ENCODE results near the gene SLC25A30.
"Not testable (repeated sequence)": the region's sequence is repeated elsewhere in the genome, so short reads cannot be mapped to it uniquely, and the experiment has no call there.

Gene SLC25A30

DNA sequence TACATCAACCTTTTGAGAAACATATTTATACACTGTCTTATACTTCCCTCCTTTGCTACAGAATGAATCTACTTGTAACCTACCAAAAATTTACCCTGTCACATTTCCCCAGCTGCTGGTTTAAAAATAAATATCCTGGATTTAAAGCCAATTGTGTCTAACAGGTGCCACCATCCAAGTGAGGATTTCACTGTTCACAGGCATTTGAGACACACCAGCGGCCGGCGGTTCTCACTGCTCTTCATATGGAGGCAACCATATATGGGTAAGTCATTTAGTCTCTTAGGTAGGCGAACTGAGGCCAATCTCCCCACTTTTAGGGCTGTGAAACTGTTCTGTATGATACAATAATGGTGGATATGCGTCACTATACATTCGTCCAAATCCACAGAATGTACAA is 26.2 kb downstream of the SLC25A30 start:
- no peak for DNase-seq (ENCODE audit: low read depth in 2 of 2)

DNA sequence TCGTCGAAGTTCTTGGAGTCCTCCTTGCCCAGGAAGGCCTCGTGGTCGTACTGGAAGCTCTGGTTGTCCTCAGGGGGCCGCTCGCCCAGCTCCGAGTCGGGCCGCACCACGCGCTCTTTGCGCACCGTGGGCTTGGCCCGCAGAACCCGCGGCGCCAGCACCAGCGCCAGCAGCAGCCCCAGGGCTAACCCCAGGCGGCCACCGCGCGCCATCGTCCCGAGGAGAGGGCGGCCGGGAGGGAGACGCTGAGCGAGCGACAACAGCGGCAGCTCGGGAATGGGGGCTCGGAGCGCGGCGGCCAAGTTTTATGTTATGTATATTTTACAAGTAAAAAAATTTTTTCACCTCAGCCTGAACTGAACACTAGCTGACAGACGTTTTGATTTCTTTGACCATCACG is 27.0 kb downstream of the SLC25A30 start:
- not testable (repeated sequence) for DNase-seq (ENCODE audit: low read depth in 2 of 2)

DNA sequence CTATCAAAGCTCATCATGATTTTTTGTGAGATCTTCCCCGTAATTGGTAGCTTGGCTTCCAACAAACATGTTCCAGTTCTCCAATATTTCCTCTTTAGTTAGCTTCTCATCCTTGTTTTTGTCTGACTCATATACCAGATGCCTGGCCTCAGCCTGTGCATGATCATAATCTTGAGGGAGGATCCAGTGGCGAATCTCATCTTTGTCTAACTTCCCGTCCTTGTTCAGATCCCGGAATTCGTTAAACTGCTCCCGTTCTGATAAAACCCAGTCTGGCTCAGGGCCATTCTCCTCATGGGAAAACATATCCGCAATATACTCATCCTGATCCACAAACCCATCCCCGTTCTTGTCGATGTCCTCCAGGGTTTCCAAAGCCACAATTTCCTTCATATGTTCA is 27.8 kb downstream of the SLC25A30 start:
- not testable (repeated sequence) for DNase-seq (ENCODE audit: low read depth in 2 of 2)

DNA sequence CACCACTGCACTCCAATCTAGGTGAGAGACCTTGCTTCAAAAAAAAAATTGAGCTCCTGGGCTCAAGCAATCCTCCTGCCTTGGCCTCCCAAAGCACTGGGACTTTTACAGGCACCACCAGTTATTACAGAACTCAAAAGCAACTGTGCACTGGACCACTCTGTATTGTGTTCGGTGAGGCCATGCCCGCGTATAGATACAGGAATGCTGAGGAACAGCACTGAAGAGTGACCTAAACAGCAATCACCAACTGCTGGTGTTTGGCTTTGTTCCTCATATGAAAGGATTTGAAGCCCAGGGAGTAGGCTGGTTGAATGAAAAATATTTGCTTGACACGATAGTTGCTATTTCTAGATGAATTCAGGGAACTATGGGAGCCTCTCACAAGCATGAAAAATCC is 29.5 kb downstream of the SLC25A30 start:
- DNase-seq (ENCODE audit: low read depth in 2 of 2): no peak

DNA sequence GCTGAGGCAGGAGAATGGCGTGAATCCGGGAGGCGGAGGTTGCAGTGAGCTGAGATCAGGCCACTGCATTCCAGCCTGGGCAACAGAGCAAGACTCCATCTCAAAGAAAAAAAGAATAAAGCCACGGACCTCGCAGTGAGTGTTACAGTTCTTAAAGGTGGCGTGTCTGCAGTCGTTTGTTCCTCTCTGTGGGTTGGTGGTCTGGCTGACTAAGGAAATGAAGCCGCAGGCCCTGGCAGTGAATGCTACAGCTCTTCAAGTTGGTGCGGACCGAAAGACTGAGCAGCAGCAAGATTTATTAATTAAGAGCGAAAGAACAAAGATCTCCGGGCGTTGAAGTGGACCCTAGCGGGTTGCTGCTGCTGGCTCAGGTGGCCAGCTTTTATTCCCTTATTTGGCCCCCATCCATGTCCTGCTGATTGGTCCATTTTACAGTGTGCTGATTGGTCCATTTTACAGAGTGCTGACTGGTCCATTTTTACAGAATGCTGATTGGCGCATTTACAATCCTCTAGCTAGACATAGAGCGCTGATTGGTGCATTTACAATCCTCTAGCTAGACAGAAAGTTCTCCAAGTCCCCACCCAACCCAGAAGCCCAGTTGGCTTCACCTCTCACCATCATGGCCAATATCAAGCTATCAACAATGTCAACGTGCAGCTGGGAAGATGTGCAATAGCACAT is 31.1 kb downstream of the SLC25A30 start:
- not testable (repeated sequence) for DNase-seq (ENCODE audit: low read depth in 2 of 2)

DNA sequence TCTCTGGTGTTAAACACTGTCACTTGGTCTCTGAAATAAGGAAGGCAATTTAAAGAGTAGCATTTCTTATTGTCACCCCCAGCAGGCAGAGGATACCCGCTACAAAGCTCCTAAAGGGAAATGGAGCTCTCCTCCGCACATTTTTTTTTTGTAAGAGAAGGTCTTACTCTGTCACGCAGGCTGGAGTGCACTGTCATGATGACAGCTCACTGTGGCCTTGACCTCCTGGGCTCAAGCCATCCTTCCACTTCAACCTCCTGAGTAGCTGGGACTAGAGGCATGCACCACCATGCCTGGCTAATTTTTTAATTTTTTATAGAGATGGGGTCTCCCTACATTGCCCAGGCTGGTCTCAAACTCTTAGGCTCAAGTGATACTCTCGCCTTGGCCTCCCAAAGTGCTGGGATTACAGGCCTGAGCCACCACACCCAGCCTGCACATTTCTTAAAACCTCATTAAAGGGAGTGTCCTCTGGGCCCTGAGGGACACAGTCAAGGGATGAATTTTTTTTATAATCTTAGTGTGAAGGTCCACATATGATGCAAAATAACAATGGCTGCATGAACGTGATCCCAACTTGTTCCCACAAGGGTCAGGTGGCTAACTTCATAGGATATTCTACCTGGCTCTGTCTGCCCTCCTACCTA is 32.1 kb downstream of the SLC25A30 start:
- DNase-seq (ENCODE audit: low read depth in 2 of 2): no peak

DNA sequence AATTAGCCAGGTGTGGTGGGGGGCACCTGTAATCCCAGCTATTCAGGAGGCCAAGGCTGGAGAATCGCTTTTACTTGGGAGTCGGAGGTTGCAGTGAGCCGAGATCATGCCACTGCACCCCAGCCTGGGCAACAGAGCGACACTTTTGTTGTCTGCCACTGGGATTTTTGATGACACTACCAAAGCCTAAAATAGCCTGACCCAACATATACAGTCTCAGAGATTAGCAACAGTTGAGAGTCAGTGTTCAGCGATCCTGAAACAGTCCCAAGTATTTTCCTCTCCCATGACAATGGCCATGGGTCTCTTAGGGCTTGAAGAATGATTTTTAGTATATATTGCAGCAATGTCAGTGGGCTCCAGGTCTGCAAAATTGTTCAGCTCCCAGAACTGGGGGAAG is 32.9 kb downstream of the SLC25A30 start:
- no peak for DNase-seq (ENCODE audit: low read depth in 2 of 2)

DNA sequence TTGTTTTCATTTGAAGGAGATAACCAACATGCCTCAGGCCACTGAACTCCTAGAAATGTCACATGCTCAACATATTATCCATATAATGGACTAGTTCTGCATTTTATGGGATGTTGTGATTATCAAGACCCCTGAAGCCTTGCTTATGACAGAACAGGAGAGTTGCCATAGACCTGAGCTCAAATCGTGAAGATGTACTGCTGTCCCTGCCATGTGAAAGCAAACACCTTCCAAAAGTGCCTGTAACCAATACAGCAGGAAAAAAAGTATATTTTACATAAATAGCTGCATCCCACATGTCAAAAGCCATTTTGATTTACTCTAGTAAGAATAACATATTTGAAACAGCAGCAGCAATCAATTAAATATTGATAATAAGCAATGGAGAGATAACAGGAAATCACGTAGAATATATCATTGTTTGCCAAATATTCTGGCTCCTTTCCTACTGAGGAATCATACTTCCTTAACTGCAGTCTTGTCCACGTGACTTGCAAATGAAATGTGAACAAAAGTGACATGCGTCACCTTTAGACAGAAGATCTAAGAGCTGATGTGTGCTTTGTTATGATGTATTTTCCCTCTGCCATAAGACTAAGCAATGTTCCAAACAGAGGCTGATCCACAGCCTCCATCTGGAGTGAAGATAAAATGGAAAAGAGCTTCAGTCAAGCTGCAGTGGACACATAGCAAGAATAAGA is 33.5 kb downstream of the SLC25A30 start:
- no peak for DNase-seq (ENCODE audit: low read depth in 2 of 2)

DNA sequence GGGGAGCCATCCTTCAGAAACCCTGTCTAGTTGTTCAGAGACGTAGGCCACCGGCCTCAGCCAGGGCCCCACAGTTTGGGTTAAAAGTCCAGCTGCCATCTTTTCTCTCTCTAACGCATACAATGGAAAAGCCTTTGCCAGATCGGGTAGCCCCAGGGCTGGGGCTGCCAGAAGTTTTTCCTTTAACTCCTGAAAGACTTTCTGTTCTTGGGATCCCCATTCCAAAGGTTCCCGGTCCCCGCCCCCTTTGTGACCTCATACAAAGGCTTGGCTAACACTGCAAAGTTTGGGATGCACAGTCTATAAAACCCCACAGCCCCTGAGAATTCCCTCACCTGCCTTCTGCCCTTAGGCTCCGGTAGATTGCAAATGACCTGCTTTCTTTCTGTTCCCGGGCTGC is 35.4 kb downstream of the SLC25A30 start:
- not testable (repeated sequence) for DNase-seq (ENCODE audit: low read depth in 2 of 2)

DNA sequence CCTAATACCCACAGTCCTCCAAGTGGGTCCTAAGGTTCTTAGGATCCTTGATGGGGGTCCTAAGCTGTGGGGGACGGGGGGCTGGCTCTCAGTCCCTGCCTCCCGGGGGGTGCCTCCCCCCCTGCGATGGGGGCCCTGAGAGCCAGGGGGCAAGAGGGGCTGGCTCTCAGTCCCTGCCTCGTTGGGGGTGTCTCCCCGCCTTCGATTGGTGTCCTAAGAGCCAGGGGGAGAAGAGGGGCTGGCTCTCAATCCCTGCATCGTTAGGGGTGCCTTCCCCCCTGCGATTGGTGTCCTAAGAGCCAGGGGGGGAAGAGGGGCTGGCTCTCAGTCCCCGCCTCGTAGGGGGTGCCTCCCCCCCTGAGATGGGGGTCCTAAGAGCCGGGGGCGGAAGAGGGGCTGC is 37.0 kb downstream of the SLC25A30 start:
- no peak for DNase-seq (ENCODE audit: low read depth in 2 of 2)

DNA sequence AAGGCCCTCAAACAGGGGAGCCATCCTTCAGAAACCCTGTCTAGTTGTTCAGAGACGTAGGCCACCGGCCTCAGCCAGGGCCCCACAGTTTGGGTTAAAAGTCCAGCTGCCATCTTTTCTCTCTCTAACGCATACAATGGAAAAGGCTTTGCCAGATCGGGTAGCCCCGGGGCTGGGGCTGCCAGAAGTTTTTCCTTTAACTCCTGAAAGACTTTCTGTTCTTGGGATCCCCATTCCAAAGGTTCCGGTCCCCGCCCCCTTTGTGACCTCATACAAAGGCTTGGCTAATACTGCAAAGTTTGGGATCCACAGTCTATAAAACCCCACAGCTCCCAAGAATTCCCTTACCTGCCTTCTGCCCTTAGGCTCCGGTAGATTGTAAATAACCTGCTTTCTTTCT is 37.5 kb downstream of the SLC25A30 start:
- DNase-seq (ENCODE audit: low read depth in 2 of 2): not testable (repeated sequence)

DNA sequence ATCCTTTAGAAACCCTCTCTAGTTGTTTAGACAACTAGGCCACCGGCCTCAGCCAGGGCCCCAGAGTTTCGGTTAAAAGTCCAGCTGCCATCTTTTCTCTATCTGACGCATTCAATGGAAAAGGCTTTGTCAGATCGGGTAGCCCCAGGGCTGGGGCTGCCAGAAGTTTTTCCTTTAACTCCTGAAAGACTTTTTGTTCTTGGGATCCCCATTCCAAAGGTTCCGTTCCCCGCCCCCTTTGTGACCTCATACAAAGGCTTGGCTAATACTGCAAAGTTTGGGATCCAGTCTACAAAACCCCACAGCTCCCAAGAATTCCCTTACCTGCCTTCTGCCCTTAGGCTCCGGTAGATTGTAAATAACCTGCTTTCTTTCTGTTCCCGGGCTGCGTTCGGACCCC is 38.7 kb downstream of the SLC25A30 start:
- not testable (repeated sequence) for DNase-seq (ENCODE audit: low read depth in 2 of 2)

DNA sequence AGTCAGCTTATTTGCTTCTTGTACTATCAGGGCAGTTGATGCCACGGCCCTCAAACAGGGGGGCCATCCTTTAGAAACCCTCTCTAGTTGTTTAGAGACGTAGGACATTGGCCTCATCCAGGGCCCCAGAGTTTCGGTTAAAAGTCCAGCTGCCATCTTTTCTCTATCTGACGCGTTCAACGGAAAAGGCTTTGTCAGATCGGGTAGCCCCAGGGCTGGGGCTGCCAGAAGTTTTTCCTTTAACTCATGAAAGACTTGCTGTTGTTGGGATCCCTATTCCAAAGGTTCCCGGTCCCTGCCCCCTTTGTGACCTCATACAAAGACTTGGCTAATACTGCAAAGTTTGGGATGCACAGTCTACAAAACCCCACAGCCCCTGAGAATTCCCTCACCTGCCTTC is 39.4 kb downstream of the SLC25A30 start:
- not testable (repeated sequence) for DNase-seq (ENCODE audit: low read depth in 2 of 2)

DNA sequence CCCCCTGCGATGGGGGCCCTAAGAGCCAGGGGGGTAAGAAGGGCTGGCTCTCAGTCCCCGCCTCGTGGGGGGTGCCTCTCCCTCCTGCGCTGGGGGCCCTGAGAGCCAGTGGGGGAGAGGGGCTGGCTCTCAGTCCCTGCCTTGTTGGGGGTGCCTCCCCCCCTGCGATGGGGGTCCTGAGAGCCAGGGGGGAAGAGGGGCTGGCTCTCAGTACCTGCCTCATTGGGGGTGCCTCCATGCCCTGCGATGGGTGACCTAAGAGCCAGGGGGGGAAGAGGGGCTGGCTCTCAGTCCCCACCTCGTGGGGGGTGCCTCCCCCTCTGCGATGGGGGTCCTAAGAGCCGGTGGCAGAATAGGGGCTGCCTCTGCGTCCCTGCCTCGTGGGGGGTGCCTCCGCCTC is 40.9 kb downstream of the SLC25A30 start:
- not testable (repeated sequence) for DNase-seq (ENCODE audit: low read depth in 2 of 2)

DNA sequence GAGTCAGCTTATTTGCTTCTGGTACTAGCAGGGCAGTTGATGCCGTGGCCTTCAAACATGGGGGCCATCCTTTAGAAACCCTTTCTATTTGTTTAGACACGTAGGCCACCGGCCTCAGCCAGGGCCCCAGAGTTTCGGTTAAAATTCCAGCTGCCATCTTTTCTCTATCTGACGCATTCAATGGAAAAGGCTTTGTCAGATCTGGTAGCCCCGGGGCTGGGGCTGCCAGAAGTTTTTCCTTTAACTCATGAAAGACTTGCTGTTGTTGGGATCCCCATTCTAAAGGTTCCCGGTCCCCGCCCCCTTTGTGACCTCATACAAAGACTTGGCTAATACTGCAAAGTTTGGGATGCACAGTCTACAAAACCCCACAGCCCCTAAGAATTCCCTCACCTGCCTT is 41.5 kb downstream of the SLC25A30 start:
- not testable (repeated sequence) for DNase-seq (ENCODE audit: low read depth in 2 of 2)

DNA sequence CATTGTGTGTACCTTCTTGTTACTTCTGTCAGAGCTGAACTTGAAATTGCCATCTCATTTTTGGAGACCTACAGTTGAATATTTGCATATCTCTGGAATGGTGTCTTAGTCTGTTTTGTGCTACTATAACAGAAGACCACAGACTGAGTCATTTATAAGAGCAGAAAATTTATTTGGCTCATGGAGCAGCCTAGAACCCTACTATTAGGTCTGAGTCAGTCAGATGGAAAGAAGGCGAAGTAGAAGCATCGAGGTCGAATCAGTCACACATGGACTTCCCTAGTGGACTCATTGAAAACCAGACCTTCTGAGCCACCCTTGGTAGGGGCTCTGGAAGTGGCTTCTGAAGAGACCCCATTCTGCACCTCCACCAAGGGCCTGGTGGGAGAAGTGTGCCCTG is 43.3 kb downstream of the SLC25A30 start:
- no peak for DNase-seq (ENCODE audit: low read depth in 2 of 2)

DNA sequence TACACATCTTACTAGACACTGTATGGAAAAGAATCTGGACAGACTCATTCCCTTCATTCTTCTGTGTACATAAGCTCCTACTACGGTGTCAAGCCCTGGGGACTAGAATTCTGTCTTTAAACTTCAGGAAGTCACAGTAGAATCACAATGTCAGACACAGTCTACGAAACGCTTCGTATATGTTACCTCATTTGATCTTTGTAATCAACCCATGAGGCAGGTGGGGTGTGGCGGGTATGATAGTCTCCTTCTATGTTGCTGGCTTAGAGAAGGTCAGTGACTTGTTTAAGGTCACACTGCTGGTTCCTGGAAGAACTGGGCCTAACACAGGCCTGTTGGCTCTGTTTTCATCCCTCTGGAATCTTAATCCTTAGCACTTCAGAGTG is 45.0 kb downstream of the SLC25A30 start:
- DNase-seq (ENCODE audit: low read depth in 2 of 2): no peak

DNA sequence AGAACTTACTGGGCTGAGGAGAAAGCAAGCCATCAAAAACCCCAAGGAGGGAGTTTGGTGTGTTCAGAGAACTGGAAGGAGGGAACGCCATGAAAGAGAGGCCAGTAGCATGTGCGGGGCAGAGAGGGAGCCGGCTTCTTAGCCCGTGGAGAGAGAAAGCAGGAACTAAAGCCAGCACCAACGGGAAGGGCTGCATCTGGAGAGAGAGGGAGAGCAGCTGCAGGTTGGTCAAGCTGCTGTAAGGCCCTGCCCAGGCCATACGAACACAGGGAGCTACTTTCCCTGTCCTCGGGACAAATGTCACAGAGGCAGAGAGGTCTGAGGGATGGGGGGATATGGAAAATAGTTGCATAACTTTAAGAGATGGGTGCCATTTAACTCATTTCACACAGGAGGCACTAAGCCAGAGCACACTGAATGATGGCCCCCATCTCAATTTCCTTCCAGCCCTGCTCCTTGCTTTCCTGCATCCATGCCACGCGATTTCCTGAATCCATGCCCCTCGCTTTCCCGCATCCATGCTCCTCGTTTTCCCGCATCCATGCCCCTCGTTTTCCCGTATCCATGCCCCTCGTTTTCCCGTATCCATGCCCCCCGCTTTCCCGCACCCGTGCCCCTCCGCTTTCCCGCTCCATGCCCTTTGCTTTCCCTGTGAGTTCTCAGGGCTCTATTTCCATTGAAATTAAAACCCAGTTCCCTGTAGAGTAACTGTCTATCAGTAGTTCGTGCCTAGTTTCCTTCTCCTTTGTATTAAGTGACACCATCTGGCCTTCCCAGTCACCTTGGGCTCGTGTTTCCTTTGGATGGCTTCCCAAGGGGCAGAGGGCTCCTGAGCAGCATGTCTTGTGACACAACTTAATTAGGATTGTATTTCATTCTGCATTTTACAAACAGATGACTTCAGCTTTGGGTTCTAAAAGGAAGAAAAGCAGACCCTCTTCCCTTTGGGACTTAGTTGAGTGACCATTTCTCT is 45.7 kb downstream of the SLC25A30 start:
- DNase-seq (ENCODE audit: low read depth in 2 of 2): no peak

DNA sequence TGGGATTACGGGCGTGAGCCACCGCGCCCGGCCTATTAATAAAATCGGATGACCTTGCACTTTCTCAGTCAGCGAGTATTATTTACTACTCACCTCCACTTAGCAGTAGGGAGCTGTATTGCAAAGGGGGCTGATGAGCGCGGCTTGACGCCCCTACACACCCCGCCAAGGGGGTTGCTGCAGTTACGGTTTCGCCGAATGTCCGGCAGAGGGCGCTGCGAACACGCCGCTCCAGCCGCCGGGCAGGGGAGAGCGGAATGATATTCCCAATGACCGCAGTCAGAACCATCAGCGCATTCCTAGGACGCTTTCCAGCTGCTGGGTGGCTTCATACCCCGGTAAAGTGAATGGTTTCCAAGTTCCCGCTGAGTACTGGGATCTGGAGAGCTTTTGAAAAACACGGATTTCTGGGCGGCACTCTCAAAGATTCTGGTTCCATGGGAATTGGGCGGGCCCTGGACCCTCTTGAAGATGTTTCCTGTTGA is 47.2 kb downstream of the SLC25A30 start:
- DNase-seq (ENCODE audit: low read depth in 2 of 2): peak; percentile 70 to 73

DNA sequence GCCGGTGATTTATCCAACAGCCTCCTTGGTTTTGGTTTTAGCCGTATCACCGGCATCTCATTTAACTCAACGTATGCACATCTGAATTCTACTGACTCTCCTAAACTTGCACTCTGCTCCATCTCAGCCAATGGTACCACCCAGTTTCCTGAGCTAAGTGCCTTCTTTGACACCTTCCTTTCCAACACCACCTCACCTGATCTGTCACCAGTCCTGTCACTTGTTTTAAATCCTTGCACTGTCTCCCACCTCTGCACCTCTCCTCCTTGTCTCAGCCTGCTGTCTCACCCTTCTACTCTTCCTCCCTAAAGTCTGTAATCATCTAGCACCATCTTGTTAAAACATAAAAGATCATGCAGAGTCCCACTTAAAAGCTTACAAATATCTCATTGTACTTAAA is 49.1 kb downstream of the SLC25A30 start:
- DNase-seq (ENCODE audit: low read depth in 2 of 2): no peak

DNA sequence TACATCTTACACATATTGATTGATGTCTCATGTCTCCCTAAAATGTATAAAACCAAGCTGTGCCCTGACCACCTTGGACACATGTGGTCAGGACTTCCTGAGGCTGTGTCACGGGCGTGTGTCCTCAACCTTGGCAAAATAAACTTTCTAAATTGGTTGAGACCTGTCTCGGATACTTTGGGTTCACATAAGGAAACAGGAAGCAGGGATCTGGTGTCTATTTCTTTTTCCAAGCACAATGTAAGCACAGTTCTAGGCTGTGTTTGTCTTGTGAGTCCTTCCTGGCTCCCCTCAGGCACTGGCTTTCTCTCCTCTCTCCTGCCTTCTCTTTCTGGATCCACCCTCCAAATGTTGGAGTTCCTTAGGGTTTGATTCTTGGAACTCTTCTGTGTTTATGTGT is 49.6 kb downstream of the SLC25A30 start:
- DNase-seq (ENCODE audit: low read depth in 2 of 2): no peak

DNA sequence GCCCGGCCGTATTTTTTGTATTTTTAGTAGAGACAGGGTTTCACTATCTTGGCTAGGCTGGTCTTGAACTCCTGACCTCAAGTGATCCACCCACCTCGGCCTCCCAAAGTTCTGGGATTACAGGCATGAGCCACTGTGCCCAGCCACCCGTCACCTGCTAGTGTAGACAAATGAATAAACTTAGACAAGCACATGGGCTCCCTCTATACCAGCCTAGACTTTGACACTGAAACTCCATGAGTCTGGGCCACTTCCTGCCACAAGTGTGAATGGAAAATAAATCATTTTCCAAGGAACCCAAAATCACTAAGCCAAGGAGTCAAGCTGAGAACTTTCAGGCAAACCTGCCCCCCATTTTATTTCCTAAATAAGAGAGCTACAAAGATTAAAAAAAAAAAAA is 50.2 kb downstream of the SLC25A30 start:
- no peak for DNase-seq (ENCODE audit: low read depth in 2 of 2)
